Measurements from ENCODE around the gene SUSD3. TPM values are rescaled to one million over a fixed set of nuclear protein-coding genes. Genes with fewer than 3 reads are reported as not detected.

Gene SUSD3
- total RNA-seq, 1 experiment from 2014 or later: 9.0 TPM

GRCh38 chr9:93057042-93057702 lies 1.3 kb upstream of the SUSD3 start:
- H3K36me3 Mint-ChIP-seq (ENCODE audit: insufficient read depth in 1 of 3, low read depth in 3 of 3): no peaks in the 10 kb centered on the region
- Histone ChIP-seq H4K20me1 (ENCODE audit: control insufficient read depth, insufficient read depth, insufficient read length) (no peaks in the 10 kb centered on the region), H4K91ac (ENCODE audit: insufficient read length, low read depth, low read length) (no peak overlapping the region), H3K23me2 (ENCODE audit: insufficient read length, low read depth, low read length, poor library complexity, severe bottlenecking) (no peaks in the 10 kb centered on the region), H3T11ph (ENCODE audit: low read length) (no peak overlapping the region), H3K18ac (ENCODE audit: insufficient read length, low read depth, low read length) (no peak overlapping the region), H3K79me1 (ENCODE audit: insufficient read depth, low read depth, low read length, poor library complexity, severe bottlenecking) (no peaks in the 10 kb centered on the region), H4K5ac (ENCODE audit: insufficient read length, low read depth, low read length) (no peak overlapping the region), H3K4me1 (ENCODE audit: insufficient read depth, low read length) (no peaks in the 10 kb centered on the region), H3K56ac (ENCODE audit: insufficient read length, low read depth, low read length) (no peak overlapping the region), H2BK15ac (ENCODE audit: low read depth, low read length) (no peak overlapping the region), H2AK5ac (ENCODE audit: insufficient read length, low read length) (no peak overlapping the region), H2BK120ac (ENCODE audit: low read depth, low read length, poor library complexity, severe bottlenecking) (no peak overlapping the region), H3K23ac (ENCODE audit: insufficient read length, low read depth, low read length) (no peak overlapping the region), H2BK12ac (ENCODE audit: insufficient read length, low read depth, low read length) (no peak overlapping the region), H3K27ac (ENCODE audit: insufficient read length, low read depth, low read length) (no peak overlapping the region), H4K8ac (replicated peaks; ENCODE audit: insufficient read length, low read depth, low read length) (no peak overlapping the region), H3K4ac (ENCODE audit: low read depth, low read length) (no peak overlapping the region), H3K79me2 (ENCODE audit: insufficient read depth, low read length) (no peaks in the 10 kb centered on the region), H2BK5ac (ENCODE audit: insufficient read length, low read length) (no peak overlapping the region), H3K9me3 (ENCODE audit: control insufficient read depth, low read depth, low read length) (no peaks in the 10 kb centered on the region), H3K9ac (ENCODE audit: extremely low read depth, insufficient read length, low read length) (no peak overlapping the region), H3K27me3 (ENCODE audit: insufficient read depth, low read length) (no peaks in the 10 kb centered on the region), H2AFZ (ENCODE audit: low read length) (no peak overlapping the region), H3K4me2 (ENCODE audit: insufficient read depth, insufficient read length, low read length) (no peak overlapping the region), H3K14ac (ENCODE audit: insufficient read depth, low read length) (no peak overlapping the region), H2BK20ac (ENCODE audit: low read depth, low read length, poor library complexity, severe bottlenecking) (no peak overlapping the region)
- TF ChIP-seq CTCF (conservative IDR thresholded peaks at IDR 0.05): no peak
- no peaks in the 10 kb centered on the region for H3K9me3 Mint-ChIP-seq
- DNase-seq: peak; percentile 70
- WGBS (ENCODE audit: extremely low coverage, insufficient read length, low lambda C conversion rate): no CpG with 5 or more reads among the region's 8 CpGs
- no peak overlapping the region; a peak in 1 of 5 replicates for H3K4me3 Mint-ChIP-seq
- no peak overlapping the region for H3K27ac Mint-ChIP-seq
- H3K4me1 Mint-ChIP-seq: peaks cover 51 to 57% of the 10 kb centered on the region in 2 experiments
- H3K27me3 Mint-ChIP-seq (ENCODE audit: low read depth): peaks cover 39% of the 10 kb centered on the region

Measured in H9 (cell line).